ENCODE results near the gene UTP4.
A peak's percentile ranks its signal among the peaks of the same experiment; 100 is the strongest.

The UTP4 gene

DNA sequence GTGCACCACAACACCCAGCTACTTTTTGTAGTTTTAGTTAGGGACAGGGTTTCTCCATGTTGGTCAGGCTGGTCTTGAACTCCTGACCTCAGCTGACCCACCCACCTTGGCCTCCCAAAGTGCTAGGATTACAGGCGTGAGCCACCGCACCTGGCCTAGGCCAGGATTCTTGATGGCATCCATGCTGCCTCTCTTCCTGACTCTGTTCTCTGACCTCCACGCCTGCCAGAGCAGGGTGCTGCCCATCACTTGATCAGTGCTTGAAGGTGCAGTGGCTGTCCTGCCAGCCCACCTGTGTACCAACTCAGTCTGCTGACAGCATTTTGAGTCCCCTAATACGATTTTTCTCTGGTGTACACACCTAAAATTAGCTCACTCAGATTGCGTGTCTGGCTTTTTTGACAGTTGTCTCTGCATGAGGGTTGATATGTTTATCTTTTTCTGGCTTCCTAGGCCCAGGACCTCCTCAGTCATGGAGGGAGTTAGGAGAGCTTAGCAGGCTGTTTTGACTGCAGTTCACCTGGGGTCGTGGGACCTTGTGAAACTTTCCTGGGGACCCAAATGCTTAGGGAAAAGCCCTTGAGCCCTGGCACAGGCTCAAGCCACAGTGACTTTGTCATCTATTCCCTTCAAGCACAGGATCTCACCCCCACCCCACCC lies 21.1 kb upstream of the UTP4 start:
- no peak overlapping the region for H3K27ac ChIP-seq
- TF ChIP-seq, protein P1, sequence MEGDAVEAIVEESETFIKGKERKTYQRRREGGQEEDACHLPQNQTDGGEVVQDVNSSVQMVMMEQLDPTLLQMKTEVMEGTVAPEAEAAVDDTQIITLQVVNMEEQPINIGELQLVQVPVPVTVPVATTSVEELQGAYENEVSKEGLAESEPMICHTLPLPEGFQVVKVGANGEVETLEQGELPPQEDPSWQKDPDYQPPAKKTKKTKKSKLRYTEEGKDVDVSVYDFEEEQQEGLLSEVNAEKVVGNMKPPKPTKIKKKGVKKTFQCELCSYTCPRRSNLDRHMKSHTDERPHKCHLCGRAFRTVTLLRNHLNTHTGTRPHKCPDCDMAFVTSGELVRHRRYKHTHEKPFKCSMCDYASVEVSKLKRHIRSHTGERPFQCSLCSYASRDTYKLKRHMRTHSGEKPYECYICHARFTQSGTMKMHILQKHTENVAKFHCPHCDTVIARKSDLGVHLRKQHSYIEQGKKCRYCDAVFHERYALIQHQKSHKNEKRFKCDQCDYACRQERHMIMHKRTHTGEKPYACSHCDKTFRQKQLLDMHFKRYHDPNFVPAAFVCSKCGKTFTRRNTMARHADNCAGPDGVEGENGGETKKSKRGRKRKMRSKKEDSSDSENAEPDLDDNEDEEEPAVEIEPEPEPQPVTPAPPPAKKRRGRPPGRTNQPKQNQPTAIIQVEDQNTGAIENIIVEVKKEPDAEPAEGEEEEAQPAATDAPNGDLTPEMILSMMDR (conservative IDR thresholded peaks at IDR 0.05): no peak
- TF ChIP-seq ZFX (IDR thresholded peaks at IDR 0.05): no peak

DNA sequence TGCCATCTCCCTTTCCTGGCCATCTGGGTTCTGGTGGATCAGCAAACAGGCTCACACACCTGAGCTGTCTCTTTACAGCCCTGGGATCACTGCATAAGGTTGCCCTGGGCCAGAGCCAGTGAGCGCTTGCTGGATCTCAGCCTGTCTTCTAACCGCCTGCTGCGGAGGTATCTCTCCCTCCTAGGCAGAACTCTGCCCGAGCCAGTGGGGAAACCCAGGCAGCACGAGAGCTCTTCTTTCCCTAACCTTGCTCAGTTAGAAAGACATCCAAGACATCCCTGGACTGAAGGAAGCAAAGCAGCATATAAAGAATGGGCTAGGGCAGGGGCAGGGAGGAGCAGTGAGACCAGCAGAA lies 20.6 kb upstream of the UTP4 start:
- no peak for TF ChIP-seq ZFX (IDR thresholded peaks at IDR 0.05)
- TF ChIP-seq, protein P1 (conservative IDR thresholded peaks at IDR 0.05): no peak

DNA sequence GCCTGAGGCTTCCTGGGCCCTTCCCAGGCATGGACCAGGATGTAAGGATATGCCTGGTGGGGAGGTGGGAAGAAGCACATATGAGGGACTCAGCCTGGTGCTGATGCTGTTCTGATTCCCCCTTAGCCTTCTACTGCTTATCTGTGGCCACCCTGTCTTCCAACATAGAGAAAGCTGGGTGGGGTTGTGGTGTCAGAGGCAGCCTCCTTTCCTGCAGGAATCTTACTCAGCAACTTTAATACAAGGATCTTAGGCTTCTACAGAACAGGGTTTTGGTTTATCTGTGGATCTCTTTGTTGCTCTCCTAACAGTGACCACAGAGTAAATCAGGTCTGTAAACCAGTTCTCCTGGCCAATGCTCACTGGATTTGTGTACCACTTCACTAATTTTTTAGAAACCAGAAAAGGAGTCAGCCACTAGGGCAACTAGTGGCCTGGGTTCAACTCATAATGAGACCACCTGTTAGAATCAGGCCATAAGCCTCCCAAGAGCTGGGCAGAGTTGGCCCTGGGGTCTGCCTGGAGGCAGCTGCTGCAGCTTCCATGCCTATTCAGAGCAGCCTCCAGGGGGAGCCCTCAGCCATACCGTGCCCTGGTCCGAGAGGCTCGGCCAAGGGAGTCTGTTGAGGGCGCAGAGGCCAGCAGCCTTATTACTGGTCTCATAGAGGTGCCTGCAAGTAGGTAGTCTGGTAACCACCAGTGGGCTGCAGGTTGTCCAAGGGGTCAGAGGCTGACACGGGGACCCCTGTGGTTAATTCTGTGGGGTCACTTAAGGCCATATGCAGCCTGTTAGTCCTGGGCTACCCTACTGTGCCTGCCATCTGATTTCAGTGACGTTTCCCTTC lies 19.9 kb upstream of the UTP4 start:
- H3K27ac ChIP-seq: no peak overlapping the region
- no peak for TF ChIP-seq ZFX (IDR thresholded peaks at IDR 0.05)
- TF ChIP-seq, protein P1 (conservative IDR thresholded peaks at IDR 0.05): peak; percentile 93

More for the DNA sequence above, 20.6 kb upstream of the UTP4 start:
- no peak overlapping the region for H3K27ac ChIP-seq

DNA sequence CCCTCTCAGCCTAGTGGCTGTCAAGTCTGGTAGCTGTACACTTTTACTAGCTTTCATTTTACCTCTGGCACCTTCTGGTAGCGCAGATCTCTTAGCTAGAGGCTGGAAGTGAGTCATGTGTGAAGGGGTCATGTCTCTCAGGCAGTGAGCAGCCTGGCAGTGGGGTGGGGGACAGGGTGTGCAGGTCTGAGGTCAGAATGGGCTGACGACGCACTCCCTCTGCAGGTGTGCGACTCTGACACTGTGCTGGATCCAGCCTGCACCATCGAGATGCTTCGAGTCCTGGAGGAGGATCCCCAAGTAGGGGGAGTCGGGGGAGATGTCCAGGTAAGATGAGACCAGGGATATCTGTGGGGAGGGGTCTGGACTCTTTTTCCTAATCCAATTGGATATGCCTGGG lies 19.2 kb upstream of the UTP4 start:
- TF ChIP-seq ZFX (IDR thresholded peaks at IDR 0.05): no peak
- TF ChIP-seq, protein P1 (conservative IDR thresholded peaks at IDR 0.05): no peak
- no peak overlapping the region for H3K27ac ChIP-seq

DNA sequence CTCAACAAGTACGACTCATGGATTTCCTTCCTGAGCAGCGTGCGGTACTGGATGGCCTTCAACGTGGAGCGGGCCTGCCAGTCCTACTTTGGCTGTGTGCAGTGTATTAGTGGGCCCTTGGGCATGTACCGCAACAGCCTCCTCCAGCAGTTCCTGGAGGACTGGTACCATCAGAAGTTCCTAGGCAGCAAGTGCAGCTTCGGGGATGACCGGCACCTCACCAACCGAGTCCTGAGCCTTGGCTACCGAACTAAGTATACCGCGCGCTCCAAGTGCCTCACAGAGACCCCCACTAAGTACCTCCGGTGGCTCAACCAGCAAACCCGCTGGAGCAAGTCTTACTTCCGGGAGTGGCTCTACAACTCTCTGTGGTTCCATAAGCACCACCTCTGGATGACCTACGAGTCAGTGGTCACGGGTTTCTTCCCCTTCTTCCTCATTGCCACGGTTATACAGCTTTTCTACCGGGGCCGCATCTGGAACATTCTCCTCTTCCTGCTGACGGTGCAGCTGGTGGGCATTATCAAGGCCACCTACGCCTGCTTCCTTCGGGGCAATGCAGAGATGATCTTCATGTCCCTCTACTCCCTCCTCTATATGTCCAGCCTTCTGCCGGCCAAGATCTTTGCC lies 18.0 kb upstream of the UTP4 start:
- no peak for TF ChIP-seq ZFX (IDR thresholded peaks at IDR 0.05)
- TF ChIP-seq, protein P1 (conservative IDR thresholded peaks at IDR 0.05): no peak

DNA sequence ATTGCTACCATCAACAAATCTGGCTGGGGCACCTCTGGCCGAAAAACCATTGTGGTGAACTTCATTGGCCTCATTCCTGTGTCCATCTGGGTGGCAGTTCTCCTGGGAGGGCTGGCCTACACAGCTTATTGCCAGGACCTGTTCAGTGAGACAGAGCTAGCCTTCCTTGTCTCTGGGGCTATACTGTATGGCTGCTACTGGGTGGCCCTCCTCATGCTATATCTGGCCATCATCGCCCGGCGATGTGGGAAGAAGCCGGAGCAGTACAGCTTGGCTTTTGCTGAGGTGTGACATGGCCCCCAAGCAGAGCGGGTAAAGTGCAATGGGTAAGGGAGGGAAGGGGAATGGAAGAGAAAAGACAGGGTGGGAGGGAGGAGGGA lies 17.5 kb upstream of the UTP4 start:
- TF ChIP-seq, protein P1 (conservative IDR thresholded peaks at IDR 0.05): no peak
- no peak for TF ChIP-seq ZFX (IDR thresholded peaks at IDR 0.05)
- no peak overlapping the region for H3K27ac ChIP-seq

More for the DNA sequence above, 18.0 kb upstream of the UTP4 start:
- H3K27ac ChIP-seq: no peak overlapping the region

DNA sequence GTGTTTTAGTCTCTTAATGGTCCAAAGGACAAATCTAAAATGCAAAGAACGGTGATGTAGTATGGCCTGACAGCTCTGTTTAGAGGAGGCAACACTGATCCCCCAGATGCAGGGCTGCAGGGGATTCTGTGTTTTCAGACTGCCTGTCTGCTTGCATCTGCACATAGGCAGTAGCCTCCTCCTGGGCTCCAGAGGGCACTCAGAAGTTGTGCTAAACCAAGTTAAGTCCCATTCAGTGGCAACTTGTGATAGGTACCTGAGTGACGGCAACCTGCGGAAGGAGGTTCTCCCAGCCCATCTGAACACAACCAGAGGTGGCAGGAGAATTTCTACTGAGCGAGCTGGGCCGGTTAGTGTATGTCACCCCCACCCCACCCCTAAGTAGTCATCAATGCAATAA lies 17.1 kb upstream of the UTP4 start:
- no peak overlapping the region for H3K27ac ChIP-seq
- TF ChIP-seq ZFX (IDR thresholded peaks at IDR 0.05): no peak
- TF ChIP-seq, protein P1 (conservative IDR thresholded peaks at IDR 0.05): no peak

Measured in C4-2B (cell line).